HG03097 (cell line): ENCODE data around the gene FXYD3.
"Not testable (repeated sequence)": the region's sequence is repeated elsewhere in the genome, so short reads cannot be mapped to it uniquely, and the experiment has no call there.

Experiments used
- ATAC-seq: cut with Tn5 transposase; IDR thresholded peaks from one replicate; pipeline ENCODE4 v1.9.1; 2021; ENCODE audit not compliant: unreplicated experiment, low FRiP score

FXYD3 gene

GRCh38 chr19:35140962-35141836 is 25.6 kb downstream of the FXYD3 start:
- ATAC-seq, result peak; percentile 53

DNA sequence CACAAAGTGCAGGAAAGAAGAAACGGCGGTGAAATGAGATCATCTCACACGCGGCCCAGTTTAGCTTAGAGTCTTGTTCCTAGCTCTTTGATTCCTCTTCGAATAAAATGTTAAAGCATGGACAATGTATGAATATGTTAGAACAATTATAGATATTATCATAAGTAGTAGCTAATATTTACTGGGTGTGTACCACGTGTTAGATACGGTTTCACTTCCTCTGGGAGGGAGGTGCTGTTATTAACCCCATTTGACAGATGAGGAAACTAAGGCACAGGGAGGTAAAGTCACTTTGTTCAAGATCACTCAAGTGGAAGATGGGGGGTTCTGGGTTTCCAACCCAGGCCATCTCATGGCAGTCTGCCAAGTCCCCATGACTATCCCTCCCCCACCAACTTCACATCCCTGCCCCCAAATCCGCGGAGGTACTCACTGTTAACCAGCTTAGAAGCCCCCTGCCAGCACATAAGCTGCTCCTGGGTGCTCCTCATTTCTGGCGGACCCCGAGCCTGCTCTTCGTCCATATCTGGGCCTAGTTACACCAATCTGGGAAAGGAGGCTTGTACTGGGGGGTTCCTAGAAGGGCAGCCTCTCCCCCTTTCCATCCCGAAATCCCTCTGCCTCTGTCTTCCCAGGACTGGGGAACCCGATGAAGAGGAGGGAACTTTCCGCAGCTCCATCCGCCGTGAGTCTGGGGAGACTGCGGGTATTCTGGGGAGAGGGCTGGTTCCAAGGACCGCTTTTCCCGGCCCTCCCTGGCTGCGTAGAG is 26.4 kb downstream of the FXYD3 start:
- ATAC-seq, result no peak

DNA sequence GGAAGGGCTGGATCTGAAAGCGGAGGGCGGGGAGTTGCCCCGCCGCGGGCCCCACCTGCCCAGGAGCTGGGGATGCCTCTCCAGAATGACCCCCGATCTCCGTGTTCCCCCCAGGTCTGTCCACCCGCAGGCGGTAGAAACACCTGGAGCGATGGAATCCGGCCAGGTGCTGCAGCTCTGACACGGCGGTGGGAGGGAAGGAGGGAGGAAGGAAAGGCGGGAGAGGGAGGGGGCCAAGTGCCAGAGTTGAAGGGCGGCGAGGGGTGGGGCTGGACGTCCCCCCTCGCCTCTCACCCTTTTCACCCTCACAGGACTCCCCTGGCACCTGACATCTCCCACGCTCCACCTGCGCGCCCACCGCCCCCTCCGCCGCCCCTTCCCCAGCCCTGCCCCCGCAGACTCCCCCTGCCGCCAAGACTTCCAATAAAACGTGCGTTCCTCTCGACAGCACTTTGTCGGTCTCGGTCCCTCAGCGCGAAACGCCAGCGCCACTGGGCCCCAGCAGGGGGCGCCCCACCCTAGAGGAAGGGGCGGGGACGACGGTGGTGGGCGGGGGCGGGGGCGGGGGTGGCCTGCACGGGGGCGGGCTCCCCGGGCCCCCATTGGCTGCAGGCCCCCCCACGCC is 27.1 kb downstream of the FXYD3 start:
- ATAC-seq, result no peak

DNA sequence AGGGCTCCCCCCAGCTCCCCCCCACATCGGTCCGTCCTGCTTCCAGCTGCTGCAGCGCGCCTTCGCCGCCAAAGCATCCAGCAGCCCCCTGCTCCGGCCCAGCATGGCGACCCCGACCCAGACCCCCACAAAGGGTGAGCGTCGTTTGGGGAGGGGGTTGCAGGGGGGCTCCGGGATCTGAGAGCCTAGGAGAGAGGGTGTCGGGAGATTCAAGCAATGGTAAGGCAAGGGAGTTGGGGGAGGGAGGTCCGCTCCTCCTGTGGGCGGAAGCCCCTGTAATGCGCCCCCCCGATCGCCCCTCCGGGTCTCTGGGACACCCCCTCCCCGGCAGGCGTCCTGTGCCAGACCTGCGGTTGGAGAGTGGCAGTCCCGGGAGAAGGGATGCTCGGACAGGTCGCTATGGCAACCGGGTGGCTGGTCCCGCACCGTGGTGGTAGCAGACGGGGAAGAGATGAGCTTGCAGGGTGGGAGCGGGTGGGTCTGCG is 27.6 kb downstream of the FXYD3 start, which contains the start of gene FXYD7:
FXYD7 (plus strand) TSS at position 25 of the 485 bp plus-strand sequence; CDS start at position 104, 79 bp downstream.
- no peak for ATAC-seq

DNA sequence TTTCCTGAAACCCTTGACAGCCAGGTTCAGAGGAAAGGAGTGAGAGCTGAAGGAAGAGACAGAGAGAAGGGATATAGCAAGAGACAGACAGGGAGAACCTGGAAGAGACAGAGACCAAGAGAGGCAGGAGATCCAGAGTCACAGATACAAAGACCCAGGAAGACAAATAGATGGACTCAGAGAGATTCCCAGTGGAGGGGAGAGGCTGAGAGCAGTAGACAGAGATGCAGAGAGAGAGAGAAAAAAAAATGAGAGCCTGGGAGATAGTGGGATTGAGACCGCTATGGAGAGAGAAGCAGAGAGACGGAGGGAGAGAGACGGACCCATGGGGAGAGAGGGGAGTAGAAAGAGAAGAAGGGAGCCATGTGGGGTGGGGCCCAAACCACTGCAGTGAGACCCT is 28.2 kb downstream of the FXYD3 start:
- ATAC-seq, result no peak

DNA sequence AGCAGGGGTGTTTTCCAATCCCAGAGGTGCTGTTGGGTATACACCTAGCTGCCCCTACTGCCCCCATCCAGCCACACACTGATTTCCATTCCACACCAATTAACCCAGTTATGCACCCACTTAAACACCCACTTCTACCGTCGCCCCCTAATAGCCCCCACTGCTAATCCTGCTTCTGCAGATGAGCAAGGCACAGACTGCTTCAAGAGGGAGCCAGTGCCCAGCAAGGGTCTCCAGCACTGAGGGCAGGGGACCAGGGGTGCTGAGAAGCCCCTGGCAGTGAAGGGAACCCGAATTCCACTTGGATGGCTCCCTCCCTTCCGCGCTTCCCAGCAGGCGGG is 28.6 kb downstream of the FXYD3 start:
- no peak for ATAC-seq

GRCh38 chr19:35144600-35145436 is 29.2 kb downstream of the FXYD3 start:
- ATAC-seq, result no peak

GRCh38 chr19:35146746-35147459 is 31.3 kb downstream of the FXYD3 start:
- ATAC-seq, result no peak

DNA sequence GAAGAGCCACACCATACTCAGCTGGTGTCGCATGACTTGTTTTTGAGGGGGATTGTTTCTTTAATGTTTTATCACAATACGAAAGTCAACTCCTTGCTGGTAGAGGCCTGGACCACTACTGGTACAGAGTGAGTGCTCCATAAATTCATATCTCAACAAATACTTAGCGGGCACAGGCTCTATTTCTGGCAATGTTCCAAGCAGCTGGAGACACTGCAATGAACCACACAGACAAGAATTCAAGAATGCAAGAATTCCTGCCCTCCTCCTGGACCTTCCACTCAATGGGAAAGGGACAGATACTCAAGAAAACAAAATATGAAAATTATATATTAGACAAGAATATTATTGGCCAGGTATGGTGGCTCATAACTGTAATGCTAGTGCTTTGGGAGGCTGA is 33.8 kb downstream of the FXYD3 start:
- no peak for ATAC-seq

DNA sequence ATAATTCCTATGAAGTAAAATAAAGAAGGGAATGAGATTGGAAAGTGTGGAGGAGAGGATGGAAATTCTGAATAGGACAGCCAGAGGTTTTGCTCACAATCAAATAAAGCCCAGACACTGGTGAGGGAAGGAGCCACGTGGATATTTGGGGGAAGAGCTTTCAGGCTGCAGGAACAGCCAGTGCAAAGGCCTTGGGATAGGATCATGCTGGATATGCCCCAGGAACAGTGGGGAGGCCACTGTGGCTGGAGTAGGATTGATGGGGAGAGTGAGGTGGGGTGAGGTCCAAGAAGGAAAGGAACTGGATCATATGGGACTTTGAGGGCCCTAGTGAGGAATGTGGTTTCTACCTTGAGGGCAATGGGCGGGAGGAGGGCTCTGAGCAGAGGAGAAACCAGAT is 34.8 kb downstream of the FXYD3 start:
- no peak for ATAC-seq

- ATAC-seq, result no peak
Measured at GRCh38 chr19:35151273-35152065, 35.8 kb downstream of the FXYD3 start.

DNA sequence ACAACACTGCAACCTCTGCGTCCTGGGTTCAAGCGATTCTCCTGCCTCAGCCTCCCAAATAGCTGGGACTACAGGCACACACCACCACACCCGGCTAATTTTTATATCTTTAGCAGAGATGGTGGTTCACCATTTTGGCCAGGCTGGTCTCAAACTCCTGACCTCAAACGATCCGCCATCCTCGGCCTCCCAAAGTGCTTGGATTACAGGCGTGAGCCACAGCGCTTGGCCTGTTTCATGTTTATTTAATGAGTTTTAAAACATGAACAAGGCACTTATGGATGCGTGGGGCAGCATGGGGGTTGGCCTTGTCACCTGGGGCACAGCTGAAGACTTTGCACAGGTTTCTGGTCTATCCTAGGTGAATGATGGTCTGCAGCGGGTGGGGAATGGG is 37.5 kb downstream of the FXYD3 start:
- ATAC-seq, result not testable (repeated sequence)

- no peak for ATAC-seq
Measured at GRCh38 chr19:35153701-35154524, 38.3 kb downstream of the FXYD3 start.

GRCh38 chr19:35154525-35155406 is 39.1 kb downstream of the FXYD3 start, which contains the start of gene FXYD5:
Gene FXYD5, plus strand, starts transcription at chr19:35154735. Its CDS starts 816 bp downstream, at chr19:35155551.
- ATAC-seq, result no peak

- ATAC-seq, result no peak
Measured at GRCh38 chr19:35155441-35155840, 39.8 kb downstream of the FXYD3 start.

- ATAC-seq, result no peak
Measured at GRCh38 chr19:35155981-35156672, 40.5 kb downstream of the FXYD3 start.
